ENCODE measurements around the gene TMEM45A. TPM values are rescaled to one million over a fixed set of nuclear protein-coding genes. Genes with fewer than 3 reads are reported as not detected.
A peak's percentile ranks its signal among the peaks of the same experiment; 100 is the strongest.

TMEM45A gene
- total RNA-seq, 6 experiments from 2014 or later, result 47.9 to 189 (median 54.2) TPM

- TF ChIP-seq, protein P1, sequence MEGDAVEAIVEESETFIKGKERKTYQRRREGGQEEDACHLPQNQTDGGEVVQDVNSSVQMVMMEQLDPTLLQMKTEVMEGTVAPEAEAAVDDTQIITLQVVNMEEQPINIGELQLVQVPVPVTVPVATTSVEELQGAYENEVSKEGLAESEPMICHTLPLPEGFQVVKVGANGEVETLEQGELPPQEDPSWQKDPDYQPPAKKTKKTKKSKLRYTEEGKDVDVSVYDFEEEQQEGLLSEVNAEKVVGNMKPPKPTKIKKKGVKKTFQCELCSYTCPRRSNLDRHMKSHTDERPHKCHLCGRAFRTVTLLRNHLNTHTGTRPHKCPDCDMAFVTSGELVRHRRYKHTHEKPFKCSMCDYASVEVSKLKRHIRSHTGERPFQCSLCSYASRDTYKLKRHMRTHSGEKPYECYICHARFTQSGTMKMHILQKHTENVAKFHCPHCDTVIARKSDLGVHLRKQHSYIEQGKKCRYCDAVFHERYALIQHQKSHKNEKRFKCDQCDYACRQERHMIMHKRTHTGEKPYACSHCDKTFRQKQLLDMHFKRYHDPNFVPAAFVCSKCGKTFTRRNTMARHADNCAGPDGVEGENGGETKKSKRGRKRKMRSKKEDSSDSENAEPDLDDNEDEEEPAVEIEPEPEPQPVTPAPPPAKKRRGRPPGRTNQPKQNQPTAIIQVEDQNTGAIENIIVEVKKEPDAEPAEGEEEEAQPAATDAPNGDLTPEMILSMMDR (IDR thresholded peaks at IDR 0.05), result no peak
- TF ChIP-seq POLR2A (IDR thresholded peaks at IDR 0.05), result no peak
- peak overlapping the region in 2 of 3 donors; percentile 40 to 77 for H3K27ac ChIP-seq
- no peaks in the 10 kb centered on the region for H3K9me3 ChIP-seq
- intact Hi-C loops (cut with DNase I), result no loop called here
- H3K27me3 ChIP-seq, result no peaks in the 10 kb centered on the region
- no peak overlapping the region for H3K4me3 ChIP-seq
- peaks cover 0 to 2% (median 0%) of the 10 kb centered on the region in 4 donors for H3K36me3 ChIP-seq
- WGBS (ENCODE audit: insufficient coverage, low coverage, low lambda C conversion rate, missing lambda C conversion rate), result 92% methylated on average over 4 of the region's 4 CpGs
- peaks cover 0 to 40% (median 8%) of the 10 kb centered on the region in 4 donors for H3K4me1 ChIP-seq
- DNase-seq (no peak), ATAC-seq (no peak)
These were observed 69.9 kb downstream of the TMEM45A start for GRCh38 chr3:100562224-100562857.

- Histone ChIP-seq H3K36me3 (peaks cover 0 to 2% (median 0%) of the 10 kb centered on the region in 4 donors), H3K27me3 (no peaks in the 10 kb centered on the region), H3K4me3 (no peak overlapping the region), H3K27ac (peak overlapping the region in 2 of 3 donors; percentile 40 to 77), H3K9me3 (no peaks in the 10 kb centered on the region), H3K4me1 (peaks cover 0 to 40% (median 8%) of the 10 kb centered on the region in 4 donors)
- DNase-seq (no peak), ATAC-seq (peak; percentile 38 to 75 (median 62))
- intact Hi-C loops (cut with DNase I), result no loop called here
- TF ChIP-seq, protein P1 (IDR thresholded peaks at IDR 0.05), result no peak
- TF ChIP-seq POLR2A (IDR thresholded peaks at IDR 0.05), result no peak
- WGBS (ENCODE audit: insufficient coverage, low coverage, low lambda C conversion rate, missing lambda C conversion rate), result 17% methylated on average over 1 of the region's 1 CpG
These were observed 70.8 kb downstream of the TMEM45A start for GRCh38 chr3:100563228-100563627.

DNA sequence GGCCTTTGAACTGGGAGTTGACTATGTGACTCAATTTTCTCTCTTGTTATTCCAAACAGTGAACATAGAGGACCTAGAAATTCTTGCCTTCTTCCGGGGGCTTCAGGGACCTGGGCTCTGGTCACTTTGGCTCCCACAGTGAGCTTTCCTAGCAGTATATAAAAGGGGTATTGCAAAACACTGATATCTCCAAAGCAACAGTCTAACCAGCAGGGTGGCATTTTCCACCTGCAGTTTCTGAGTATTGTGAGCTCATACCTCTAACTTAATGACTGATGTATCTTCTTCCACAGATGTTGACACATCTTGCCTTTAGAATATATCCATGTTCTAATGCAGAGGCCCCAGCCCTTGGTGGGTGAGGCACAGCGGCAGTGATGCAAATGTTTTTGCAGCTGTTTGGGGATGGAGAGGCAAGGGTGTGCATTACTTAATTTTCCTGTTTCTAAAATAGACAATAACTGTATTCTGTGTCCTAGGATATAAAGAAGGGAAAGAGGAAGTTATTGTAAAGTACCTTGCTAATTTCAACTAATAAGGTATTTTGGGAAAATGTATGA lies 71.3 kb downstream of the TMEM45A start:
- H3K4me1 ChIP-seq, result peaks cover 0 to 40% (median 8%) of the 10 kb centered on the region in 4 donors
- no peaks in the 10 kb centered on the region for H3K27me3 ChIP-seq
- no peak overlapping the region for H3K4me3 ChIP-seq
- H3K36me3 ChIP-seq, result no peaks in the 10 kb centered on the region
- H3K27ac ChIP-seq, result peak overlapping the region in 2 of 3 donors; percentile 16 to 77
- WGBS (ENCODE audit: insufficient coverage, low coverage, low lambda C conversion rate, missing lambda C conversion rate), result 91% methylated on average over 2 of the region's 2 CpGs
- TF ChIP-seq, protein P1 (IDR thresholded peaks at IDR 0.05), result no peak
- no peak for TF ChIP-seq POLR2A (IDR thresholded peaks at IDR 0.05)
- ATAC-seq, result peak in 3 of 4 donors; percentile 13 to 50 (median 44)
- no peaks in the 10 kb centered on the region for H3K9me3 ChIP-seq
- intact Hi-C loops (cut with DNase I), result no loop called here
- DNase-seq, result no peak

- H3K27ac ChIP-seq, result no peak overlapping the region
- ATAC-seq, result no peak
- no peak for DNase-seq
- H3K4me1 ChIP-seq, result peaks cover 0 to 4% (median 0%) of the 10 kb centered on the region in 4 donors
- WGBS (ENCODE audit: insufficient coverage, low coverage, low lambda C conversion rate, missing lambda C conversion rate), result 91% methylated on average over 2 of the region's 2 CpGs
- H3K4me3 ChIP-seq, result no peak overlapping the region
- H3K27me3 ChIP-seq, result no peaks in the 10 kb centered on the region
- no peak for TF ChIP-seq POLR2A (IDR thresholded peaks at IDR 0.05)
- TF ChIP-seq, protein P1 (IDR thresholded peaks at IDR 0.05), result no peak
- H3K9me3 ChIP-seq, result no peaks in the 10 kb centered on the region
- intact Hi-C loops (cut with DNase I), result no loop called here
- H3K36me3 ChIP-seq, result peaks cover 0 to 6% (median under 1%) of the 10 kb centered on the region in 4 donors
These were observed 78.4 kb downstream of the TMEM45A start for GRCh38 chr3:100570811-100571210.
